ENCODE measurements around the gene PSMA5. TPM values are rescaled to one million over a fixed set of nuclear protein-coding genes. Genes with fewer than 3 reads are reported as not detected.
A peak's percentile ranks its signal among the peaks of the same experiment; 100 is the strongest.

The PSMA5 gene
- total and polyA plus RNA-seq, 2 of the 13 experiments (the other 11 are each of a cell fraction or from before 2014, with no cell fraction given) = 140 to 169 TPM

- TF ChIP-seq CTCF (CRISPR knock-in tag; IDR thresholded peaks at IDR 0.05) (peak; percentile 17; the same call in 1 of the 2 replicates), ZEB1 (IDR thresholded peaks at IDR 0.05; ENCODE audit: insufficient replicate concordance, low read depth) (peak; percentile 27), MEIS1 (CRISPR knock-in tag; IDR thresholded peaks at IDR 0.05; ENCODE audit: borderline replicate concordance) (peak; percentile 95), GPN1 (CRISPR knock-in tag; IDR thresholded peaks at IDR 0.05; ENCODE audit: borderline replicate concordance) (no peak), ZNF570 (CRISPR knock-in tag; IDR thresholded peaks at IDR 0.05; ENCODE audit: borderline replicate concordance) (no peak), IRF2 (CRISPR knock-in tag; IDR thresholded peaks at IDR 0.05) (peak; percentile 78), RNF2 (conservative IDR thresholded peaks at IDR 0.05; ENCODE audit: low read depth) (no peak), JUND (CRISPR knock-in tag; IDR thresholded peaks at IDR 0.05) (no peak), PRMT3 (CRISPR knock-in tag; IDR thresholded peaks at IDR 0.05; ENCODE audit: borderline replicate concordance, low read depth) (no peak), DZIP1 (CRISPR knock-in tag; IDR thresholded peaks at IDR 0.05) (no peak), ZNF713 (CRISPR knock-in tag; IDR thresholded peaks at IDR 0.05) (no peak), SOX13 (IDR thresholded peaks at IDR 0.05) (no peak), SOX13 (CRISPR knock-in tag; conservative IDR thresholded peaks at IDR 0.05 in 1 of 2, IDR thresholded peaks at IDR 0.05 in 1 of 2) (peak in 1 of 2 experiments; percentile 90; a peak in 2 of 4 replicates), LBX2 (CRISPR knock-in tag; IDR thresholded peaks at IDR 0.05; ENCODE audit: borderline replicate concordance) (no peak), ZNF232 (CRISPR knock-in tag; IDR thresholded peaks at IDR 0.05; ENCODE audit: borderline replicate concordance) (peak; percentile 52; the same call in 1 of the 2 replicates), CHD4 (IDR thresholded peaks at IDR 0.05; ENCODE audit: borderline replicate concordance, low read length) (no peak), ZNF3 (CRISPR knock-in tag; IDR thresholded peaks at IDR 0.05) (no peak), PPARG (CRISPR knock-in tag; conservative IDR thresholded peaks at IDR 0.05) (peak; percentile 71), ZBTB1 (CRISPR knock-in tag; IDR thresholded peaks at IDR 0.05; ENCODE audit: borderline replicate concordance) (no peak), HNRNPL (IDR thresholded peaks at IDR 0.05; ENCODE audit: low read depth, low read length) (no peak), IRF1 (CRISPR knock-in tag; IDR thresholded peaks at IDR 0.05; ENCODE audit: low read depth) (no peak), ZNF432 (CRISPR knock-in tag; IDR thresholded peaks at IDR 0.05; ENCODE audit: borderline replicate concordance) (no peak), PTBP1 (IDR thresholded peaks at IDR 0.05; ENCODE audit: low read depth, low read length, poor library complexity, severe bottlenecking) (no peak), ZSCAN21 (CRISPR knock-in tag; IDR thresholded peaks at IDR 0.05; ENCODE audit: borderline replicate concordance) (peak; percentile 27; the same call in 1 of the 2 replicates), IKZF1 (IDR thresholded peaks at IDR 0.05) (no peak)
Observed at GRCh38 chr1:109392788-109393616, 33.2 kb downstream of the PSMA5 start (continued).
